Measurements from ENCODE around the gene USP24. TPM values are rescaled to one million over a fixed set of nuclear protein-coding genes. Genes with fewer than 3 reads are reported as not detected.

Gene USP24
- total and polyA plus RNA-seq, 12 donors: 11.3 to 45.1 (median 25.9) TPM

- Histone ChIP-seq H3K4me1 (replicated peaks in 1 of 2) (no peaks in the 10 kb centered on the region), H3K9me3 (replicated peaks in 1 of 3) (no peaks in the 10 kb centered on the region), H3K36me3 (replicated peaks in 1 of 2) (peaks cover 0 to 84% of the 10 kb centered on the region in 2 donors), H3K27me3 (no peaks in the 10 kb centered on the region), H3K4me3 (no peak overlapping the region), H3K27ac (no peak overlapping the region)
- 85 to 92% (median 92%) methylated on average over 3 of the region's 3 CpGs for WGBS, 4 donors
- intact Hi-C loops (cut with DNase I): no loop called here
- no peak for TF ChIP-seq CTCF (IDR thresholded peaks at IDR 0.05)
- no peak for TF ChIP-seq POLR2A (IDR thresholded peaks at IDR 0.05)
- no peak for DNase-seq
Observed at GRCh38 chr1:55078470-55078869, 136.7 kb downstream of the USP24 start.

DNA sequence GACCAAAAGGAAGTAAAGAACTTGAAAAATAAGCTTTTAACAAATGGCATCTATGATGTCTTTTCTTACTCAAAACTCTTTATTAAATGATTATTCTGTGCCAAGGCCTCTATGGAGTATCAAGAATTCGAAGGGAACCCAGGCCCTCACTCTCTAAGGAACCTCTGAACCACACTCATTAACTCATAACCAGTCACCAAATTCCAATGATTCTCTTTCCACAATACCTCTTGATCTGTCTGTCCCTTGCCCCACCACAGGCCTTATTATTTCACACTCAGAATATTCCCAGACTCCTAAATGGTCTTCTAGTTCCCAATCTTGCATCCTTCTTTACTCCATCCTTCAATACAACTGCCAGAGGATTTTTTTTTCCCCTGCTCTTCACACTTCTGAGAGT lies 138.8 kb downstream of the USP24 start:
- TF ChIP-seq CTCF (IDR thresholded peaks at IDR 0.05) (no peak), POLR2A (IDR thresholded peaks at IDR 0.05) (no peak)
- Histone ChIP-seq H3K4me1 (replicated peaks in 1 of 2) (no peaks in the 10 kb centered on the region), H3K9me3 (replicated peaks in 1 of 3) (no peaks in the 10 kb centered on the region), H3K4me3 (no peak overlapping the region), H3K27me3 (no peaks in the 10 kb centered on the region), H3K36me3 (replicated peaks in 1 of 2) (peaks cover 0 to 90% of the 10 kb centered on the region in 2 donors), H3K27ac (no peak overlapping the region)
- WGBS, 4 donors: 90 to 100% (median 94%) methylated on average over 1 of the region's 1 CpG
- intact Hi-C loops (cut with DNase I): no loop called here
- DNase-seq: no peak

- intact Hi-C loops (cut with DNase I): no loop called here
- peaks cover 0 to 86% of the 10 kb centered on the region in 2 donors for H3K36me3 ChIP-seq (replicated peaks in 1 of 2)
Observed at GRCh38 chr1:55074455-55074854, 140.7 kb downstream of the USP24 start.

GRCh38 chr1:55073187-55073916 lies 141.8 kb downstream of the USP24 start:
- Histone ChIP-seq H3K36me3 (replicated peaks in 1 of 2) (peaks cover 0 to 86% of the 10 kb centered on the region in 2 donors), H3K4me3 (no peak overlapping the region), H3K4me1 (replicated peaks in 1 of 2) (no peaks in the 10 kb centered on the region), H3K27me3 (no peaks in the 10 kb centered on the region), H3K9me3 (replicated peaks in 1 of 3) (no peaks in the 10 kb centered on the region), H3K27ac (no peak overlapping the region)
- intact Hi-C loops (cut with DNase I): no loop called here
- no peak for DNase-seq
- WGBS, 4 donors: 89 to 93% (median 91%) methylated on average over 3 of the region's 3 CpGs
- TF ChIP-seq POLR2A (IDR thresholded peaks at IDR 0.05): no peak

More at GRCh38 chr1:55074455-55074854, 140.7 kb downstream of the USP24 start:
- TF ChIP-seq CTCF (IDR thresholded peaks at IDR 0.05) (no peak), POLR2A (IDR thresholded peaks at IDR 0.05) (no peak)
- H3K4me3 ChIP-seq: no peak overlapping the region
- H3K27me3 ChIP-seq: no peaks in the 10 kb centered on the region
- H3K9me3 ChIP-seq (replicated peaks in 1 of 3): no peaks in the 10 kb centered on the region
- 69 to 95% (median 83%) methylated on average over 2 of the region's 2 CpGs for WGBS, 4 donors
- no peak overlapping the region for H3K27ac ChIP-seq
- no peaks in the 10 kb centered on the region for H3K4me1 ChIP-seq (replicated peaks in 1 of 2)
- no peak for DNase-seq

- Histone ChIP-seq H3K27me3 (no peaks in the 10 kb centered on the region), H3K36me3 (replicated peaks in 1 of 2) (peaks cover 0 to 72% of the 10 kb centered on the region in 2 donors), H3K4me3 (no peak overlapping the region), H3K4me1 (replicated peaks in 1 of 2) (no peaks in the 10 kb centered on the region), H3K9me3 (replicated peaks in 1 of 3) (no peaks in the 10 kb centered on the region), H3K27ac (no peak overlapping the region)
- intact Hi-C loops (cut with DNase I): no loop called here
- 42 to 56% (median 51%) methylated on average over 8 of the region's 8 CpGs for WGBS, 4 donors
- peak in 1 of 7 donors; percentile 39 for DNase-seq
- TF ChIP-seq POLR2A (IDR thresholded peaks at IDR 0.05) (no peak), CTCF (IDR thresholded peaks at IDR 0.05) (peak in 2 of 6 experiments; percentile 8 to 16)
Observed at GRCh38 chr1:55071477-55071876, 143.7 kb downstream of the USP24 start.
